K562 (cell line): ENCODE measurements around the gene HHIPL1. TPM values are rescaled to one million over a fixed set of nuclear protein-coding genes. Genes with fewer than 3 reads are reported as not detected.

Source experiments
- ESRRA ChIP-seq: fragments of 450-650 bp; IDR thresholded peaks from 2 replicates; pipeline ENCODE4 v1.6.1; 2014; ENCODE audit warnings: low read depth, mild to moderate bottlenecking, moderate library complexity, borderline replicate concordance
- POLR3A ChIP-seq: IDR thresholded peaks from 2 replicates; pipeline ENCODE4 v1.6.1; 2011; ENCODE audit warnings: borderline replicate concordance, mild to moderate bottlenecking, moderate library complexity; ENCODE audit not compliant: insufficient read length, insufficient read depth; ENCODE audit errors: extremely low read depth
- PRDM10 ChIP-seq: fragments of 450-650 bp; IDR thresholded peaks from 2 replicates; pipeline ENCODE4 v1.6.1; 2018; ENCODE audit not compliant: partially characterized antibody
- REST ChIP-seq, 2 experiments: fragments of 450-650 bp; formaldehyde crosslinking in 1 of 2; IDR thresholded peaks; 2 replicates each; pipeline versions ENCODE4 v1.4.0 to v1.6.1; 2014 to 2020; ENCODE audit warnings: mild to moderate bottlenecking in 2 of 2, borderline replicate concordance in 1 of 2, low read depth in 1 of 2
- TFAP4 ChIP-seq: sonication (generic); formaldehyde crosslinking; IDR thresholded peaks from 2 replicates; pipeline ENCODE4 v1.8.0; 2022; ENCODE audit warnings: missing genetic modification reagents, mild to moderate bottlenecking, moderate library complexity, borderline replicate concordance
- polyA plus RNA-seq, 8 experiments: library from polyadenylated mRNA; depleted of rRNA in 4 of 8; stranded (reverse) in 5 of 8; unstranded in 3 of 8; fragments of >200 nt; fragmentation: Nextera tagmentation in 2 of 8; fragmentation: Illumina TruSeq in 1 of 8; extraction: Ambion mirVana in 2 of 8; extraction: Trizol in 1 of 8; gene quantifications; 2 replicates each; pipeline versions ENCODE4 v1.2.1 to v1.2.3, GENCODE V29; 2011 to 2014; ENCODE audit warnings: inconsistent platforms in 1 of 8, missing spikeins in 1 of 8
- total RNA-seq, 7 experiments: library from RNA; depleted of rRNA in 6 of 7; stranded (reverse); fragments of >200 nt in 6 of 7; fragmentation: Illumina TruSeq in 2 of 7; extraction: Trizol in 2 of 7; gene quantifications; 2 replicates each; pipeline versions ENCODE4 v1.2.1 to v1.2.3, GENCODE V29; 2011 to 2021; ENCODE audit warnings: low replicate concordance in 1 of 7
- TF ChIP-seq, protein P1 (sequence below): IDR thresholded peaks from 3 replicates; pipeline ENCODE4 v1.6.1; 2011; ENCODE audit warnings: borderline replicate concordance, mild to moderate bottlenecking, moderate library complexity; ENCODE audit not compliant: insufficient read length; ENCODE audit errors: extremely low read depth
- TF ChIP-seq, protein P2 (sequence below): fragments of 450-650 bp; IDR thresholded peaks from 2 replicates; pipeline ENCODE4 v1.6.1; 2016; ENCODE audit warnings: low read depth, mild to moderate bottlenecking, moderate library complexity

HHIPL1 gene
- total and polyA plus RNA-seq, 9 of the 15 experiments (the other 6 are each of a cell fraction or from before 2014, with no cell fraction given): not detected

- TF ChIP-seq TFAP4 (CRISPR knock-in tag) (peak; percentile 85), REST (IDR thresholded peaks at IDR 0.05; ENCODE audit: borderline replicate concordance) (peak; percentile 22; the same call in 1 of the 2 replicates), REST (CRISPR knock-in tag; IDR thresholded peaks at IDR 0.05; ENCODE audit: low read depth) (no peak), POLR3A (no peak), ESRRA (no peak), PRDM10 (no peak)
- TF ChIP-seq, protein P1, sequence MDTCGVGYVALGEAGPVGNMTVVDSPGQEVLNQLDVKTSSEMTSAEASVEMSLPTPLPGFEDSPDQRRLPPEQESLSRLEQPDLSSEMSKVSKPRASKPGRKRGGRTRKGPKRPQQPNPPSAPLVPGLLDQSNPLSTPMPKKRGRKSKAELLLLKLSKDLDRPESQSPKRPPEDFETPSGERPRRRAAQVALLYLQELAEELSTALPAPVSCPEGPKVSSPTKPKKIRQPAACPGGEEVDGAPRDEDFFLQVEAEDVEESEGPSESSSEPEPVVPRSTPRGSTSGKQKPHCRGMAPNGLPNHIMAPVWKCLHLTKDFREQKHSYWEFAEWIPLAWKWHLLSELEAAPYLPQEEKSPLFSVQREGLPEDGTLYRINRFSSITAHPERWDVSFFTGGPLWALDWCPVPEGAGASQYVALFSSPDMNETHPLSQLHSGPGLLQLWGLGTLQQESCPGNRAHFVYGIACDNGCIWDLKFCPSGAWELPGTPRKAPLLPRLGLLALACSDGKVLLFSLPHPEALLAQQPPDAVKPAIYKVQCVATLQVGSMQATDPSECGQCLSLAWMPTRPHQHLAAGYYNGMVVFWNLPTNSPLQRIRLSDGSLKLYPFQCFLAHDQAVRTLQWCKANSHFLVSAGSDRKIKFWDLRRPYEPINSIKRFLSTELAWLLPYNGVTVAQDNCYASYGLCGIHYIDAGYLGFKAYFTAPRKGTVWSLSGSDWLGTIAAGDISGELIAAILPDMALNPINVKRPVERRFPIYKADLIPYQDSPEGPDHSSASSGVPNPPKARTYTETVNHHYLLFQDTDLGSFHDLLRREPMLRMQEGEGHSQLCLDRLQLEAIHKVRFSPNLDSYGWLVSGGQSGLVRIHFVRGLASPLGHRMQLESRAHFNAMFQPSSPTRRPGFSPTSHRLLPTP: no peak
- TF ChIP-seq, protein P2, sequence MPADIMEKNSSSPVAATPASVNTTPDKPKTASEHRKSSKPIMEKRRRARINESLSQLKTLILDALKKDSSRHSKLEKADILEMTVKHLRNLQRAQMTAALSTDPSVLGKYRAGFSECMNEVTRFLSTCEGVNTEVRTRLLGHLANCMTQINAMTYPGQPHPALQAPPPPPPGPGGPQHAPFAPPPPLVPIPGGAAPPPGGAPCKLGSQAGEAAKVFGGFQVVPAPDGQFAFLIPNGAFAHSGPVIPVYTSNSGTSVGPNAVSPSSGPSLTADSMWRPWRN: 0 out of 2 replicates have a peak, but pooled peaks have one; percentile 23
Observed at GRCh38 chr14:99605299-99605961, 39.5 kb upstream of the HHIPL1 start (continued).
